GM10266 (cell line): ENCODE measurements around the gene NOTCH4.

Experiments
- DNase-seq: peaks from one replicate; pipeline ENCODE4 v3.0.0; 2012; ENCODE audit errors: extremely low spot score
- TF ChIP-seq, protein P1 (sequence below): IDR thresholded peaks from 2 replicates; pipeline ENCODE4 v1.5.1; 2012; ENCODE audit warnings: mild to moderate bottlenecking, low read depth; ENCODE audit not compliant: control insufficient read depth, insufficient read depth; ENCODE audit errors: missing control alignments

Gene NOTCH4

DNA sequence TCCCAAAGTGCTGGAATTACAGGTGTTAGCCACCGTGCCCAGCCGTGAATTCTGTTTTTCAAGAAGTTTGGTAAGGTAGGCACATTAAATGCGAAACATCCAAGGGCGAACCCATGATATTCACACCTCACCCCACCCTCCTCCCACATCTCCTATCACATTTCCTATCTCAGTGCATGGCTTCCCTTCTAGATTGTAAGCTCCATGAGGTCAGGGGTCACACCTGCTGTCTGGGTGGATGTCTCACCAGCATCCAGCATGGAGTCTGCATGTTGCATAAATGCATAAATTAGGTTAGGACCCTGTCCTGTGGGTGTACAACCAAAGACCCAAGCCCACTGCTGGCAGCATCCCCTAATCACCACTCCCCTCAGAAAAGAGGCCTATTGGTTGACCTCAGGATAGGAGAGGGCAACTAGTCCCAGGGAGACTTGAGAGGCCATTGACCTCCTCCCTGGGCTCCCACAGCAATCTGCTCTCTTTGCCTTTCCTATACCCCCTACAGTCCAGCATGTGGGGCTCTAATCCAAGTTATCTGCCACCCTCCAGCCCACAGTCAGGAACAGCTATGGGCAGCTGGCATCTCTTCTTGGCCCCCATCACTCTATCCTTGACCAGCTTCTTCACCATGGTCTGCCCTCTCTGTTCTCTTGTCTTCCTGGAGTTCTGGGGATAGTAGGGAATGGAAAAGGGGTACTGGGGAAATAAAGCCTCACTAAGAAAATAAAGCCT is 76.3 kb downstream of the NOTCH4 start:
- DNase-seq, result no peak
- TF ChIP-seq, protein P1, sequence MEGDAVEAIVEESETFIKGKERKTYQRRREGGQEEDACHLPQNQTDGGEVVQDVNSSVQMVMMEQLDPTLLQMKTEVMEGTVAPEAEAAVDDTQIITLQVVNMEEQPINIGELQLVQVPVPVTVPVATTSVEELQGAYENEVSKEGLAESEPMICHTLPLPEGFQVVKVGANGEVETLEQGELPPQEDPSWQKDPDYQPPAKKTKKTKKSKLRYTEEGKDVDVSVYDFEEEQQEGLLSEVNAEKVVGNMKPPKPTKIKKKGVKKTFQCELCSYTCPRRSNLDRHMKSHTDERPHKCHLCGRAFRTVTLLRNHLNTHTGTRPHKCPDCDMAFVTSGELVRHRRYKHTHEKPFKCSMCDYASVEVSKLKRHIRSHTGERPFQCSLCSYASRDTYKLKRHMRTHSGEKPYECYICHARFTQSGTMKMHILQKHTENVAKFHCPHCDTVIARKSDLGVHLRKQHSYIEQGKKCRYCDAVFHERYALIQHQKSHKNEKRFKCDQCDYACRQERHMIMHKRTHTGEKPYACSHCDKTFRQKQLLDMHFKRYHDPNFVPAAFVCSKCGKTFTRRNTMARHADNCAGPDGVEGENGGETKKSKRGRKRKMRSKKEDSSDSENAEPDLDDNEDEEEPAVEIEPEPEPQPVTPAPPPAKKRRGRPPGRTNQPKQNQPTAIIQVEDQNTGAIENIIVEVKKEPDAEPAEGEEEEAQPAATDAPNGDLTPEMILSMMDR, result no peak

DNA sequence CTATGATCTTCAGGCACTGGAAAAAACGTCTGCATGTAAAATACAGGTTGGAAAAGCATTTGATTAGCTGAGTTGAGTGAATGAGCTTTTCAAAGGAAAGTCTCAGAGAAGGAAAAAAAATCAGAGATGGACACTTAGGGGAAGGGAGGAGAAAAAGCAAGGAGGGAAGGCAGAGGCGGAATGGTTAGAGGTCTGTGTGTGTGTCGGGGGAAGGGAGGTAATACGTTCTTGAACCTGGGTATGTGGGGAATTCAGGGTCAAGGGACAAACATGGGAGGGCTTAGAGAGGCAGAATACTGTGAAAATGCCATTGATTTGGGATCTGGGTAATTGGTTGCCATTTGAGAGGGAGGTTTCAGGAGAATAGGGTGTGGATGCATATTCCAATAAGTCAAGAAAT is 77.2 kb downstream of the NOTCH4 start:
- DNase-seq, result no peak
- TF ChIP-seq, protein P1, result no peak

- DNase-seq, result no peak
- TF ChIP-seq, protein P1, result no peak
Observed at GRCh38 chr6:32146287-32146686, 77.6 kb downstream of the NOTCH4 start.
